Aortic smooth muscle cell (primary cell): Measurements from ENCODE around the gene ADAMTS3. TPM values are rescaled to one million over a fixed set of nuclear protein-coding genes. Genes with fewer than 3 reads are reported as not detected.

ENCODE experiments used
- total RNA-seq: library from RNA; depleted of rRNA; stranded (reverse); fragments of >200 nt; gene quantifications from 2 replicates; pipeline ENCODE4 v1.2.3, GENCODE V29; 2014

The ADAMTS3 gene
- 11.1 and 31.7 TPM in 2 replicates for total RNA-seq

DNA sequence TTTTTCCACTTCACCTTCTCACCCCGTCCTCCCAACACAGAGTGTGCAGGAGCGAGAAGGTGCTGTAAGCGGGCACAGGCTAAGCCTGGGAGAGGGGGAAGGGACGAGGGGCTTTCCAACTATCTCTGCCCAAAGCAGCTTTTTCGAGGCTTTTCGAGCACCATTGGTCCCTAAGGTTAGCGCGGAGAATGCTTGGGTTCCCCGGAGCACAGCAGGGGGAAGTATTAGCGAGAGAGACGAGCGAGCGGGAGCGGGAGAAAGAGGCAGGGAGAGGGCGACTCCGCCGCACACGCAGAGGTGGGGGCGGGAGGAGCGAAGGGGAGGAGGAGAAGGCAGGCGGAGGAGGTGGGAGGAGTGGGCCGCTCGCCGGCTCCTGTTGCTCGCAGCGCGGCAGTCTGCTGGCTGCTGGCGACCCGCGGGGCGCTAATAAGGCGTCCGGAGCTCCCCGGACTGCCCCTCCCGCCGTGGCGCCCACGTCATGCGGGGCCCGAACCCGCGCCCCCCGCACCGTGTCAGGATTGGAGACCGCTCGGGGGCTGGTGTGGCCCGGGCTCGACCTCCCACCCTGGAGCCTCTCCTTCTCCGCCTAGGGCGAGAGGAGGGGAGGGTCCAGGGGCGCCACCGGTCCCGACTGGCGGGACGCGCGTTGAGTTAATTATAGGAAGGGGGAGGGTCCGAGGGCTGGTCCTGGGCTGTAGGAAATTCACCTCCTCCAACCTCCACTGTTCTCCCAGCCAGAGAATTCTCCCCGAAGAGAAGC is at the start of gene ADAMTS3:
ADAMTS3 (minus strand) TSS at position 263 of the 760 bp plus-strand sequence. CDS start 459 bp downstream, outside the sequence.

